Measurements from ENCODE around the gene TRIB2. TPM values are rescaled to one million over a fixed set of nuclear protein-coding genes. Genes with fewer than 3 reads are reported as not detected.

TRIB2 gene
- total and polyA plus RNA-seq, 4 donors = 23.3 to 75.7 (median 51.5) TPM

DNA sequence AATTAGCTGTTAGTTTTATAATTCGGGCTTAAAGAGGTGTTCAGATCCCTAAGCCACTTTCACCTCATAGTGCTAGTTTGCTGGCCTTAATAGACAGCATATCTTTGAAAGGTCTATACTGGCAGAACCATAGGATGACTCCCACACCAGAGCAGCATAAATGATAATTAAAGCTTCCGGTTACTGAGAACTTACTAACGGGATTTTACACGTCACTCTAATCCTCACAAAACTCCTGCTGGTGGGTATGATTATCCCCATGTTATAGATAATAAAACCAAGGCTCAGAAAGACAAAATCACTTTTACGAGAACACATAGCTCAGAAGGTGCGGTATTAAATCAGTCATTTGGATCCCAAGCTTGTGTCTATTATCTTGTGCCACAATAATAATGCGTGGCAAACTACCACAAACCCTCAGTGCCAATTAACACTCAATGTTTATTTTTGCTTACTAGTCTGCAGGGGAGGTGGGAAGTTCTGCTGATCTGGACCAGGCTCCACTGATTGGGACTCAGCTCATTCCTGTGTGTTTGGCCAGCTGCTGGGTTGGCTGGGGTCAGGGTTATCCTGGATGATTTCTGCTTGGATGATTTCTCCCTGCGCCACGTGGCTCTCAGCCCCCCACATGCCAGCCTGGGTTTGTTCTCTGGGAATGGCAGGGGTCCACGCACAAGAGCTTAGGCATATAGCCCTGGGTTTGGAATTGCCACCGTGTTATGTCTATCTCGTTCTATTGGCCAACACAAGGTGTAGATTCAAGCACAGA lies 62.3 kb downstream of the TRIB2 start:
- no peak for ATAC-seq (ENCODE audit: low FRiP score)
- WGBS, 2 donors = 85 to 89% methylated on average over 12 of the region's 12 CpGs
- no peak for DNase-seq
- peaks cover 2% of the 10 kb centered on the region for H3K9me3 ChIP-seq (ENCODE audit: control insufficient read depth, low read length)
- H3K4me1 ChIP-seq (ENCODE audit: control insufficient read depth in 1 of 2, insufficient read depth in 2 of 2, low read length in 2 of 2) = no peaks in the 10 kb centered on the region
- H3K27me3 ChIP-seq (ENCODE audit: control insufficient read depth in 1 of 2, insufficient read depth in 2 of 2, low read length in 1 of 2) = no peaks in the 10 kb centered on the region
- no peaks in the 10 kb centered on the region for H3K36me3 ChIP-seq (ENCODE audit: control insufficient read depth in 1 of 2, insufficient read depth in 2 of 2, low read length in 1 of 2)
- intact Hi-C loops (cut with DNase I) = no loop called here
- H3K27ac ChIP-seq (ENCODE audit: low read depth in 1 of 2, low read length in 2 of 2) = no peak overlapping the region
- H3K4me3 ChIP-seq (ENCODE audit: low read length in 2 of 2) = no peak overlapping the region

DNA sequence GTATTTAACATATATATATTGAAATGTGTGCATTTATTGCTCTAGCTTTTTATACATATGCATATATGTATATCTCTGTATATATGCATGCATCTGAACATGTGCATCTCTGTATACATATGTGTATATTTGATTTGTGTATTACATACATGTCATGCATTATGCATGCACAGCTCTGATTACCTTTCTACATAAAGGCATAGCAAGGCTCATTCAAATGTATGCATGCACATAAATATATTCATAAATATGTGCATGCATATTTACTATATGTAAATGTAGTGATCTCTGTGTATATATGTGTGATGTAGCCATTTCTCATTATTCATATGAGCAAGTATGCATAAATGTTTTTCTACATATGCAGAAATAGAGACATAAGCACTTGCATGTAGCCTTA lies 64.6 kb downstream of the TRIB2 start:
- Histone ChIP-seq H3K9me3 (ENCODE audit: control insufficient read depth, low read length) (no peaks in the 10 kb centered on the region), H3K27me3 (ENCODE audit: control insufficient read depth in 1 of 2, insufficient read depth in 2 of 2, low read length in 1 of 2) (no peaks in the 10 kb centered on the region), H3K4me3 (ENCODE audit: low read length in 2 of 2) (no peak overlapping the region), H3K36me3 (ENCODE audit: control insufficient read depth in 1 of 2, insufficient read depth in 2 of 2, low read length in 1 of 2) (no peaks in the 10 kb centered on the region), H3K4me1 (ENCODE audit: control insufficient read depth in 1 of 2, insufficient read depth in 2 of 2, low read length in 2 of 2) (no peaks in the 10 kb centered on the region), H3K27ac (ENCODE audit: low read depth in 1 of 2, low read length in 2 of 2) (no peak overlapping the region)
- ATAC-seq (ENCODE audit: low FRiP score) = no peak
- DNase-seq = no peak
- intact Hi-C loops (cut with DNase I) = no loop called here

DNA sequence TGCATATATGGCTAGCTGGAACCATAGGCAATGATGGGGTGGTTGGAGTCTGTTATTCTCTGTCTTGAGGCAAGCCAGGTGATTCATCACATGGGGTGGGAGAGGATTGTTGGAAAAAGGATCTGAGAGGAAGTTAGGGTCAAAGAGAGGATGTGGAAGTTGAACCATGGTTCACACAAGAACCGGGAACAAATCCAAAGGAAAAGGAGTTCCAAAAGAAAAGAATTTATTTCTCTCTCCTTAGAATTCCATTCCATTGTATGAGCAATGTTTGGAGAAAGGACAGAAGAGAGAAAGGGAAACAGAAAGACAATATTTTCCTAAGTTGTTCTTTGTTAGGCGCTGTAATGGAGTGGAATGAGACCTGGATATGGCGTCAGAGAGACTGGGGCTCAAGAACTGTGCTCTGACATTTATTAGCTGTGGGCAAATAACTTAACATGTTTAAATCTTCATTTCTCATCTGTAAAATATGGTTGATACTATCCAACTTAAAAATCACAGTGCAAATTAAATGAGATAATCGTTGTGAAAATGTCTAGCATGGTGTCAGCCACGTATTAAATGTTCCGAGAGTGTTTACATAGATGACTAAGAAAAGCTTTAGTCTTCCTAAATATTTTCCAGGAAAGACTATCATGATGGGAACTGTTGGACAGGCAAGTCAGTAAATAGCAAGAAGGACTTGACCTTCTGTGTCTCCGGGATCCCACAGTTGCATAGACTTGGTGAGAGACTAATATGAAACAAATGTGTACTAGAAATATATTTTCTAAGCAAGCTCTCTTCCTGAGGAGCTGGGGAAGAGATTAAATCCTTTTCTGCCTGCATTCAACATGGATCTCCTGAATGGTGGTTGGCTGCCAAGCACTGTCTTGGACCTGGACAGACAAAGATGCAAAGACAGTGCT lies 71.4 kb downstream of the TRIB2 start:
- Histone ChIP-seq H3K4me1 (ENCODE audit: control insufficient read depth in 1 of 2, insufficient read depth in 2 of 2, low read length in 2 of 2) (no peaks in the 10 kb centered on the region), H3K9me3 (ENCODE audit: control insufficient read depth, low read length) (no peaks in the 10 kb centered on the region), H3K4me3 (ENCODE audit: low read length in 2 of 2) (no peak overlapping the region), H3K27ac (ENCODE audit: low read depth in 1 of 2, low read length in 2 of 2) (peak overlapping the region in 1 of 2 donors; percentile 48), H3K27me3 (ENCODE audit: control insufficient read depth in 1 of 2, insufficient read depth in 2 of 2, low read length in 1 of 2) (no peaks in the 10 kb centered on the region), H3K36me3 (ENCODE audit: control insufficient read depth in 1 of 2, insufficient read depth in 2 of 2, low read length in 1 of 2) (no peaks in the 10 kb centered on the region)
- intact Hi-C loops (cut with DNase I) = no loop called here
- WGBS, 2 donors = 30 to 41% methylated on average over 7 of the region's 7 CpGs
- ATAC-seq (ENCODE audit: low FRiP score) = peak; percentile 74
- DNase-seq = no peak

DNA sequence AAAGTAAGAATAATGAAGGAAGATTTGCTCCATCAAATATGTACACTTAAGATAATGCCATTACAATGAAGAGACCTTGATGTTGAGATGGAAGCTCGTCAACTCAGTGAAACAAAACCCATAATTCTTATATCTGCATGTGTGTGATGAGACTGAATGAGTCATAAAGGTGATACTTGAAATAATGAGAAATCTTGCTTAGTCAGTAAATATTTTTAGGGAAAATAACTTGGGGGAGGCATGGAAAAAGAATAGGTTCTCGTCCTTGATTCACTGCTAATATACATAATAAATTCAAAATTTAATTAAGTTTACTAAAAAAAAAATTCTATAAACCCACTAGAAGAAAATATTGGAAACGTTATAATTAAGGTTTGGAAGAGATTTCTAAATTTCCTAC lies 75.2 kb downstream of the TRIB2 start:
- H3K4me3 ChIP-seq (ENCODE audit: low read length in 2 of 2) = no peak overlapping the region
- no peak overlapping the region for H3K27ac ChIP-seq (ENCODE audit: low read depth in 1 of 2, low read length in 2 of 2)
- WGBS, 2 donors = 95 to 97% methylated on average over 3 of the region's 3 CpGs
- H3K36me3 ChIP-seq (ENCODE audit: control insufficient read depth in 1 of 2, insufficient read depth in 2 of 2, low read length in 1 of 2) = no peaks in the 10 kb centered on the region
- no peak for DNase-seq
- H3K9me3 ChIP-seq (ENCODE audit: control insufficient read depth, low read length) = no peaks in the 10 kb centered on the region
- intact Hi-C loops (cut with DNase I) = no loop called here
- no peak for ATAC-seq (ENCODE audit: low FRiP score)
- no peaks in the 10 kb centered on the region for H3K4me1 ChIP-seq (ENCODE audit: control insufficient read depth in 1 of 2, insufficient read depth in 2 of 2, low read length in 2 of 2)
- no peaks in the 10 kb centered on the region for H3K27me3 ChIP-seq (ENCODE audit: control insufficient read depth in 1 of 2, insufficient read depth in 2 of 2, low read length in 1 of 2)

Small RNA genes within 50 kb of the gene (microRNA-seq; reads per million reads assigned to microRNA genes)
- gene MIR3125 = 0.99 to 1.8 reads per million in 2 donors
